ENCODE measurements around the gene KRTAP5-10. TPM values are rescaled to one million over a fixed set of nuclear protein-coding genes. Genes with fewer than 3 reads are reported as not detected.
"Not testable (repeated sequence)": the region's sequence is repeated elsewhere in the genome, so short reads cannot be mapped to it uniquely, and the experiment has no call there.

KRTAP5-10 gene
- total RNA-seq, 4 donors from 2014 or later = not detected

GRCh38 chr11:71614366-71614917 lies 49.1 kb downstream of the KRTAP5-10 start:
- H3K4me3 ChIP-seq; intact Hi-C loops (cut with DNase I); DNase-seq; H3K9me3 ChIP-seq; H3K36me3 ChIP-seq; H3K27ac ChIP-seq; H3K27me3 ChIP-seq: not testable (repeated sequence)
- H3K4me1 ChIP-seq = peaks cover 0 to 14% (median 0%) of the 10 kb centered on the region in 3 donors
- 48 to 55% methylated on average over 13 to 15 of the region's 15 CpGs for WGBS, 2 donors

DNA sequence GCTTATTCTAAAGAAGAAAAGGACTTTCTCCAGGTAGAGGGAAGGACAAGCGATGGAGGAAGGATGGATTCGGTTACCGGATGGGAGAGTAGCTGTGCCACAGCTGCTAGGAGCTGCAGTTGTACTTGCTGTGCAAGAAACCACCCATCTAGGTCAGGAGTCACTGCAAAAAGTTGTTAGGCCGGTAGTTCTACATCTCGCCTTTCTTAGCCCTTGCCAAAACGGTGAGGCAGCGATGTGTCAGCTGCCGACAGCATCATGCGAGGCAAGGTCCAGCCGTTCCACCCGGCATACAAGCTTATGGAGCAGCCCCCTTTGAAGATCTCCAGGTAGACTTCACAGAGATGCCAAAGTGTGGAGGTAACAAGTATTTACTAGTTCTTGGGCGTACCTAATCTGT lies 49.6 kb downstream of the KRTAP5-10 start:
- H3K27me3 ChIP-seq; H3K4me3 ChIP-seq; H3K27ac ChIP-seq; H3K36me3 ChIP-seq; intact Hi-C loops (cut with DNase I); DNase-seq; H3K9me3 ChIP-seq: not testable (repeated sequence)
- WGBS, 2 donors = 25 to 50% methylated on average over 9 to 10 of the region's 12 CpGs
- peaks cover 0 to 14% (median 0%) of the 10 kb centered on the region in 3 donors for H3K4me1 ChIP-seq

Small RNAs within 50 kb of the gene (small RNA-seq; reads per million reads assigned to genes)
- gene AP000867.1 (0 reads per million in 4 donors), gene KRTAP5-14P (0 reads per million in 4 donors)

Other genes with a start within 250 kb of the KRTAP5-10 start
- 10 to 100 TPM; 22.5 to 86.1 (median 36.5) TPM for gene DHCR7, start 117.2 kb upstream of the KRTAP5-10 start, total RNA-seq
- 10 to 100 TPM; 62.0 to 81.3 (median 71.7) TPM for gene NADSYN1, start 112.4 kb upstream of the KRTAP5-10 start, total RNA-seq
- under 1 TPM in 1 of 4 donors, not detected in 3; 0.38 TPM for gene KRTAP5-7, start 38.3 kb upstream of the KRTAP5-10 start, total RNA-seq
- under 1 TPM in 1 of 4 donors, not detected in 3; 0.22 TPM for gene KRTAP5-8, start 27.5 kb upstream of the KRTAP5-10 start, total RNA-seq
- not detected for gene KRTAP5-9, start 17.1 kb upstream of the KRTAP5-10 start, total RNA-seq
- not detected for gene KRTAP5-11, start 17.3 kb downstream of the KRTAP5-10 start, total RNA-seq